Fibroblast of skin of scalp (primary cell): ENCODE results near the gene SMAD7.

ENCODE experiments used
- DNase-seq: peaks from one replicate; pipeline ENCODE4 v3.0.0-alpha.2; 2013

The SMAD7 gene

GRCh38 chr18:48929941-48930713, 20.6 kb downstream of the SMAD7 start:
- DNase-seq: peak; percentile 85

GRCh38 chr18:48929212-48929612, 21.6 kb downstream of the SMAD7 start:
- no peak for DNase-seq

GRCh38 chr18:48928787-48929186, 22.0 kb downstream of the SMAD7 start:
- peak; percentile 51 for DNase-seq

GRCh38 chr18:48927286-48928080, 23.3 kb downstream of the SMAD7 start:
- no peak for DNase-seq

GRCh38 chr18:48926420-48926857, 24.3 kb downstream of the SMAD7 start:
- DNase-seq: no peak

GRCh38 chr18:48925491-48925780, 25.3 kb downstream of the SMAD7 start:
- DNase-seq: no peak

- DNase-seq: no peak
These were observed 25.9 kb downstream of the SMAD7 start for GRCh38 chr18:48924630-48925490.

- DNase-seq: peak; percentile 56
These were observed 26.8 kb downstream of the SMAD7 start for GRCh38 chr18:48923746-48924629.

GRCh38 chr18:48922801-48923730, 27.7 kb downstream of the SMAD7 start:
- DNase-seq: peak; percentile 92

GRCh38 chr18:48922226-48922800, 28.5 kb downstream of the SMAD7 start:
- DNase-seq: no peak

GRCh38 chr18:48921305-48922225, 29.2 kb downstream of the SMAD7 start:
- no peak for DNase-seq

- DNase-seq: no peak
These were observed 30.2 kb downstream of the SMAD7 start for GRCh38 chr18:48920408-48921038.

- no peak for DNase-seq
These were observed 31.2 kb downstream of the SMAD7 start for GRCh38 chr18:48919547-48919946.

- no peak for DNase-seq
These were observed 31.9 kb downstream of the SMAD7 start for GRCh38 chr18:48918660-48919456.

- no peak for DNase-seq
These were observed 32.9 kb downstream of the SMAD7 start for GRCh38 chr18:48917579-48918517.

- DNase-seq: peak; percentile 77
These were observed 34.9 kb downstream of the SMAD7 start for GRCh38 chr18:48915626-48916425.
